ENCODE results near the gene ZDHHC8.

Gene ZDHHC8

DNA sequence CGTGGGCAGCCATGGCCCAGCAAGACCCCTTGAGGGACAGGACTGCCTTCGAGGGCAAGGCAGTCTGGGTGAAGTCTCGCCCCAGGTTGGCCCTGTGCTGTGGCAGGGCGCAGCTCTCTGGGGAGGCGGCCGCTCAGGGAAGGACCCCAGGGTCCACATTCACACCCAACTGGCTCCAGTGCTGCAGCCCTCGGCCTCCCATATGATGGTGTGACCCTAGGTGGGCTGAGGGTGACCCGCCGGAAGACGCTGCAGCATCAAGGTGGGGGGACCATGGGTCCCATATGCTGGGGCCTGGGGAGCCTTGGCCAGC is 47.3 kb downstream of the ZDHHC8 start:
- no peak for DNase-seq (ENCODE audit: low read depth)

DNA sequence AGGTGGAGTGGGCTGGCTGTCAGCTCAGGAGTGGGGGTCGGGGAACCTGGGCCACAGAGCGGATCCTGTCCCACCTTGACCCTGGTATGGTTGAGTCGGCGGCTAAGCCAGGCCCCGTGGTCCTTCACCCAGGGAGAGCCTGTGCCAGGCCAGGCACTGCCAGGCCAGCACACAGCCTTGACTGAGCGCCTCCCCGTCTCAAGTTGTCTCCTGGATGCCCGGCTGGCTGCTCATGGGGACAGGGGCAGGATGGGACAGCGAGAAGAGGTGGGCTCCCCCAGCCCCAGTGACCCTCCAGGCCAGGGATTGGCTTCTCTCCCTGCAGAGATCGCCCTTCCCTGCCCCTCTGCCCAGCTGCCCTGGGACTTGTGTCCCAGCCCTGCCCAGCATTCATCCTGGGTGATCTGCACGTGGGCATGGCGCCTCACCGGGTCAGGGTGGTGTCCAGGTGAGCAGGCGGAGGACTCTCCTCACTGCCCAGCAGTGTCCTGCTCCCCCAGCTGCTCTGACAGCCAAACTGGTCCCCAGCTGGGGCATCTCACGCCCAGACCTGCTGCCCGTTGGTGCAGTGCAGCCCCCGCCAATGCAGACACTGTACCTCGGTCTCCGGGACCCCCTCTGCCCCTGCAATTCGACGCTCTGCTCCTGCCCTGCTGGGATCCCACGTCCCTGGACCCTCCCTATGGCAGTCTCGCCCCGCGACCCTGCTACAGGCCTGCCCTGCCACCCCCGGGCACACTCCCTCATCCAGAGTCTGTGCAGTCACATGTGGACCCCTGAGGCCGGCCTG is 48.0 kb downstream of the ZDHHC8 start:
- DNase-seq (ENCODE audit: low read depth), result no peak

DNA sequence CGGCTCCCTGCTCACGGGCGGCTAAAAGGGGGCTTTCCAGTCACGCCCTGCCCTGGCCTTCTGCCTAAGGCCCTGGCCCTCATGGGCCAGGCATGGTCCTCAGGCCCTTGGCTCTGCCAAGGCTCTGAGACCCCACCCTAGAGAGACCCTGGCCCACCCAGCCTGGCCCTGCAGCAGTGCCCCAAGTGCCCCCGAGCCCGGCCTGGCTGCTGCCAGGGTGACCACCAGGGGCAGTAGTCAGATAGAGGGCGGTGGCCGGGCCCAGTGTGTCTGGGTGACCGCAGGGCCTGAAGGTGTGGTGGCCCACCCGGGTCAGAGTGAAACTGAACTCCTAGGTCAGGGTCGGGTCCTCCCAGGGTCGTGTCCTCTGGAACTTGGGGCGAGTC is 48.6 kb downstream of the ZDHHC8 start:
- DNase-seq (ENCODE audit: low read depth), result no peak

DNA sequence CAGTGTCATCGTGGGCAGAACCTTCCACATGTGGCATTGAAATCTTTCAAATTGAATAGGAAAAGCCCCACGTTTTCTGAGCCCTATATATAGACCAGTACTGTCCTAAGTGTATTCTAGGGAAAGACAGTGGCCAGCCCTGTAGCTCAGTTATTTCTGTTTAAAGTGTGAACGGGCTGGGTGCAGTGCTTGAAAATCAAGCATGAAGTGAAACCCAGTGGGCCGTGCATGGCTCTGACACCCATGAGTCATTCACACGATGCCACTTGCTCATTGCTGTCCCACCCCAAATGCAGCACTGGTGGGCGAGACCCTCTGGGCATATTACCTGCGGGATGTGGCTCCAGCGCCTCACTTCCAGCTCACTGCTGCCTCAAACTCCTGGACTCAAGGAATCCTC is 49.0 kb downstream of the ZDHHC8 start:
- no peak for DNase-seq (ENCODE audit: low read depth)

DNA sequence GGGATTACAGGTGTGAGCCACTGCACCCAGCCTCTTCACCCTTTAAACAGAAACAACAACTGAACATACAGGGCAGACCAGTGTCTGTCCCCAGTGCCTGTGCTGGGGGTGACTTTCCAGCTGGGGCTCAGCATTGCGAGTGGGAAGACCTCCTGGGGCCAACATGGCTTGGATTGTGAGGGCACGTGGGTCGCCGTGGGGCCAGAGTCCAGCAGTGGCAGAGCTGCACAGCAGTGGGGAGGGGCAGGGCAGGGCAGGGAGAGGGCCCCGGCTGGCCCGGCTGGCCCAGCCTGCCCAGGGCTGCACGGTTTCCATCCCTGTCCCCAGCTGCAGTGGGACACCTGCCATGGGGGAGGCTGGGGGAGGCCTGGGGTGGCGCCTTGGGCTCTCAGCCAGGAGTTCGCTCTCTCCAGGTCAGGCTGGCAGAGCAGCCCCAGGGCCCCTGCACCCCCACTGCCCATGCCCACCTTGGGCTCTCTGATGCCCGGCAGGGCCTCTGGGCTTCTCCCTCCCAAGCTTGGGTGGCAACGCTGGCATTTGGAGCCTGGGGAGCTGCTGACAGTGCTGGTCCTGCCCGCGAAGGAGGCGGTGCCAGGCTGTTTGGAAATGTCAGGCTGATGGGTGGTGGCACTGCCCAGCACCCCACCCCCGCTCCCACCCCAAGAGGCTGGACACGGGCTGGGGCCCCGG is 49.7 kb downstream of the ZDHHC8 start:
- no peak for DNase-seq (ENCODE audit: low read depth)

DNA sequence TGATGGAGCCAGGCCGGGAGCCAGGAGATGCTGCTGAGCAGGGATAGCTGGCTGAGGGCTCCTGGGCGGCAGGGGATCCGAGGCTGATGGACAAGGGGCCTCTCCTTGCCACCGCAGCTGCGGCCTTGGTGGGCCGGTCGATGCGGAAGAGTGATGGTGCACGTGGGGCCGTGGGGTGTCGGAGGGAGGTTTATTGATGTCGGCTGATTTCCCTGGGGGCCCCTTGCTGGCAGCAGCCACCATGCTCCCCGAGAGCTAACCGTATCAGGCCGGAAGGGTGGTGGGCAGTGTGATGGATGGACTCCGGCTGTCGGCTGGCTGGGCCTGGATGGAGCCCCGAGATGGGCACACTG is 50.3 kb downstream of the ZDHHC8 start:
- DNase-seq (ENCODE audit: low read depth), result no peak

DNA sequence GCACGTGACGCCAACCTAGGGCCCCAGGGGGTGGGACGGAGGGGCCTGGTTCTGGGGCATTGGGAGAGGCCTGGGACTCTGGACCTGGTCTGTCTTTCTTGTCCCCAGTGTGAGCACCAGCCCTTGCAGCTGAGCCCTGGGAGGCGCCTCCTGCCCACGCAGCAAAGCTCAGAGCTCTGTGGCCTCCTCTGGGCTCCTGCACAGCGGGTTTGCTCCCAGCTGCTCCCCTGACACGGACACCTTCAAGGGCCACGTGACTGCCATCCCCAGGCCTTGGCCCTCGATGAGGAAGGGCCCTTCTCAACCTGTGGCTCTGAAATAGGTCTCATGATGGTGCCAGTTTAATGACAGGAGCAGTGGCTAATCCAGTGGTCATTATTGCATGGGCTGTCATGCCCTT is 50.8 kb downstream of the ZDHHC8 start:
- DNase-seq (ENCODE audit: low read depth), result no peak

DNA sequence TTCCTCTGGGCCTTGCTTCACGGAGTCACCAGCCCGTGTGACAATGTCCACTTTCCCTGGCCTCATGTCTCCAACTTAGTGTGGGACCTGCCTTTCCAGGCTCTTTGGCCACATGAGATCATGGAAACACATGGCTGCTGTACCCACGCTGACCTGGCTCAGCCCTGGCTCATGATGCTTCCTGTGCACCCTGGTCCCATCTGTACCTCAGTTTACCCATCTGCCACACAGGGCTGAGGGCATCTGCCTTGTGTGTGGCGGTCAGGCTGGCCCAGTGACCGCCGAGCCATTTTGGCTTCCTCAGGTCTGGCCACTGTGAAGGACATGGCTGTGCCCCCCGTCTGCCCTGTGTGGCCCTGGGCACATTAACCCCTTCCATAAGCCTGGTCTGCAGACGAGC is 51.5 kb downstream of the ZDHHC8 start:
- no peak for DNase-seq (ENCODE audit: low read depth)

DNA sequence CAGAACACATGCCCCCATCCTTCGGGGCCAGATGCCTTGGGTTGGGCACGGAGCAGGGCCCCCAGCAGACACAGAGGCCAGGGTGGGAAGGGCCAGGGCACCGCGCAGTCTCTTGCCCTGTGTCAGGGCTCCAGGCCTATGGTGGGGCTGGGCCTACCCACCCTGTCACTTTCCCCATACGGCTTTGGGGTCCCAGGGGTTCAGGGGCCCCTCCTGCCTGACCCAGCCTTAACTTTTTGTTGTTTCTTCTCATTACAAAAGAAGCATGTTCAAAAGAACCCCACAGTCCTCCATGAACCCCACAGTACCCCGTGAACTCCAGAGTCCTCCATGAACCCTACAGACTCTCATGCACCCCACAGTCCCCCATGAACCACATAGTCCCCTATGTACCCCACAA is 52.2 kb downstream of the ZDHHC8 start:
- DNase-seq (ENCODE audit: low read depth), result no peak

DNA sequence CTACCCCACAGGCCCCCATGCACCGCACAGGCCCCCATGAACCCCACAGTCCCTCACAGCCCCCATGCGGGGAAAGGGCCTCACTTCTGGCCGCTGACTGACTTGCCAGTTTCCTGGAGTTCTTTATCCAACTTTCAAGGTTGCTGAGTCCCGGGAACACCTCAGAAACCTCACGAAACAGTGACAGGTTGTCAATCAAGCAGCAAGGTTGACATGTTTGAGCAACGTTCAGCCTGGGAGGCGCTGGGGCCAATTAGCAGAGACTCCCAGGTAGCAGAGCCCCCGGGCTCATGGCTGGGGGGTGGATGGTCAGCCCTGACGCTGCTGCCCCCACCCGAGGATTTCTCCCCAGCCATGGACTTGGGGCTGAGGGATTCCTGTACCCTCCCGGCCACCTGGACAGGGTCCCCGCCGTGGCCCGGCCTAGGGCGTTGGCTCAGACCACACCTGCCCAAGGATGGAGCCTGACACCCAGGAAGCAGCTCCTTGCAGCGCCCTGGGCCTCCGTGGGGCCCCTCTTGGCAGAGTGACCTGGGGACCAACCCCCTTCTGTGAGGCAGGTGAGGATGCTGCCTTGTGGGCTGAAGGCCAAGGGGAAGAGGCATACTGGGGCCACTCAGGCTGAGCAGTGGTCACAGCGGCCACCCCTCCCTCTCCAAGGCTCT is 53.0 kb downstream of the ZDHHC8 start:
- DNase-seq (ENCODE audit: low read depth), result no peak

DNA sequence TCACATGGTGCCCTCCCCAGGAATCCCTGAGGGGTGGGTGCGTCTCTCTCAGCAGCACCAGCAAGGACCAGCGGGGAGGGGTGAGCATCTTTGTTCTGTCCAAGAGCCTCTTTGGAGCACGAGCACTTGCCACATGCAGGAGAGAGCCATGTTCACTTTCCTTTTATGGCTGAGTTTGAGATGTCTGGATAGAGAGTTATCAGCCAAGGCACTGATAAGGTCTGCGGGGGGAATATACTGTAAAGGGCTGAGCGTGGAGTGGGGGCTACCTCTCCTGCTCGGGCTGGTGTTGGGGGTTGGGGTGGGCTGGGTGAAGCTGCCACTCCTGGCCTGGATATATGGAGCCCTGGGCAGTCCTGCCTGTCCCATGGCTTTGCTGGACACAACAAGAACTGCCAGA is 54.1 kb downstream of the ZDHHC8 start:
- no peak for DNase-seq (ENCODE audit: low read depth)

DNA sequence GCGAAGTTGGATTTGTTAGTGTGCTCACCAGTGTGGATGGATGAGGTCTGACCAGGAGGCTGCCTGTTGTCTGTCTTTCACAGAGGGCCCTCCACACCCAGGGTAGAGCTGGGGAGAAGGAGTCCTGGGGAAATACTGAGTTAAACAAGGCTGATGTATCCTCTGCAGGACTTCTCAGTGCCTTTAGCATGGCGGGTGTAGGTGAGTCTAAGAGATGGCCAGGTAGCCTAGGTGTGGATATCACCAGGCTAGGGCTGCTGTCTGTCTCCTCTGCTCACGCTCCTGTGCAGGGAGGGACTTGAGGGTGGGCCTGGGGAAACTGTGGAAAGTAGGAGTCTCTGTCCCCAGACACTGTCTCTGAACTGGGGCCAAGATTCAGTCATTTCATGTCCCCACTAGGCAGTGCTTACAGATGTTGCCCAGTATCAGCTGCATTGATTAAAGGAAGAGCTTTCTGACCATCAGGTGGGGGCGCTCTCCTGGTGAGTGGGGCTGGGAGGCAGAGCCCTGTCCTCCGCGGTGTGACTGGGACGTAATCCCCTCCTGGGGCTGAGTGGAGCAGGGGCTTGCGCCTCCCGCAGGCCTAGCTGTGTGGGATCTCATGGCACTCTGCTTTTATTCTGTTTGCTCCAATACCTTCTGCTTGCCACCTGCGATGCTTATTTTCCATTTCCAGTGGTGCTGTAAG is 54.7 kb downstream of the ZDHHC8 start:
- no peak for DNase-seq (ENCODE audit: low read depth)

DNA sequence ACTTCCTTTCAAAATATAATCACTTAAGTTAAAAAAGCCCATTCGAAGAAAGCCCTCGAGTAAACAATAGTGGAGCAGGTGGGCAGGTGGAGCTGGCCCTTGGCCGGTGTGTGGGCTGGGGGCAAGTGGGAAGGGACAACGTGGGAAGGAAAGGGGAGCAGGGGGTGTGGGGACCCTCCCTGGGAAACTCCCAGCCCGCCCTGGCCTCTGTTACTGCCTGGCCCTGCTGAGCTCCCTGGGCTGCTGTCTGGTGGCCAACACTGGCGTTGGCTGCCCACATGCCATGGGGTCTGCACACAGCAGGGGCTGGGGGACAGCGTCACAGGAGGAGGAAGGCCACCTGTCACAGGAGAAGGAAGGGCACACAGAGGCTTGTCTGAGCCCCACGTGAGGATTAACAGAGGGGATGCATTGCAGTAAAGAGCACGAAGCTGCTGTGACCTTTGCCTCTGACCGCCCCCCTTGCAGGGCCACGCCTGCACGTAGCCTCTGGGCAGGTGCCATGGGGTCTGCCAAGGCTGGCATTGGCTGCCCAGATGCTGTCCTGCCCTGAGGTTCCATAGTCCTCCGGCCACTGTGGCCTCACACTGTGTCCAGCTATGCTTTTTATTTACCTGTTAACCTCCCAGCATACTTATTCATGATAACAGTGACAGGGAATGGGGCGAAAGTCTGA is 55.4 kb downstream of the ZDHHC8 start:
- no peak for DNase-seq (ENCODE audit: low read depth)

DNA sequence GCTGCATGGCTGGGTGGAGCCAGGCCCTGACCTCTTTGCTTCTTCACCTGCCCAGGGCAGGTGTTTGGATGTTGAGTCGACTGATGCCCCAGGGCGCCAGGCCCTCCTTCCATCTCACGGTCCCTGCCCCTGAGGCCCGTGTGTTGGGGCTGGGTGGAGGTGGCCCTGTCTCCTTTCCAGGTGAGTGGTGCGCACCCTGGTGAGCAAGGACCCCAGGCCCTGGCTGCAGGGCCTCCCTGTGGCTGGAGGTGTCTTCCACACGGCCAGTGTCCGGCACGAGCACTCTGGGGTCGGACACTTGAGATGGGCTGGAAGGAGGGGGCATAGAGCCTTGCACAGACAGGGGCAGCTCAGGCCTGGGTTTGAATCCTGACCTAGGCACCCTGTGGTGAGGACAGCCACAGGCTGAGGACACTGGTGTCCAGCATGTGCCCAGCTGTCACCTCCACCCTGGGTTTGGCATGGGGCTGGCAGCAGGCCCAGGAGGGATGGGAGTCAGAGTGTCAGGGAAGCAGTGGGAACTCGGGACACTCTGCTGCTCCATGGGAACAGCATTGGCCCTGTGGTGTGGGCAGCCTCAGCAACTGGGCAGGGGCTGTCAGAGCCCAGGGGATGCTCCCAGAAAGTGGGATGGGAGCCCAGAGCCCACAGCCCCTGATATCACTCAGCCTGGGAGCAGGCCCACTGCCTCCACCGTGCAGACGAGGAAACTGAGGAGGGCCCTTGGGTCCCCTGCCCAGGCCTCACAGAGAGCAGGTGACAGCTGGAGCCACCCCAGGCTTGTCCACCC is 56.4 kb downstream of the ZDHHC8 start:
- DNase-seq (ENCODE audit: low read depth), result no peak

DNA sequence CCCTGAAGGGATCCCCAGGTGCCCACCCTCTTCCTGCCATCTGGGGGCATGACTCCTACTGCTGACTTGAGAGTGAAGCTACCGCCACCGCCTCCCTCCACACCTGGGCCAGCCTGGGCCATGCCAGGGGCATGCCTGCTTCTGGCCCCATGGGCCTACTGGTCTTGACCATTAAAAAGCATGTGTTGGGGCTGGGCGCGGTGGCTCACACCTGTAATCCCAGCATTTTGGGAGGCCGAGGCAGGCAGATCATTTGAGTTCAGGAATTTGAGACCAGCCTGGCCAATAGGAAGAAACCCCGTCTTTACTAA is 56.9 kb downstream of the ZDHHC8 start:
- no peak for DNase-seq (ENCODE audit: low read depth)

DNA sequence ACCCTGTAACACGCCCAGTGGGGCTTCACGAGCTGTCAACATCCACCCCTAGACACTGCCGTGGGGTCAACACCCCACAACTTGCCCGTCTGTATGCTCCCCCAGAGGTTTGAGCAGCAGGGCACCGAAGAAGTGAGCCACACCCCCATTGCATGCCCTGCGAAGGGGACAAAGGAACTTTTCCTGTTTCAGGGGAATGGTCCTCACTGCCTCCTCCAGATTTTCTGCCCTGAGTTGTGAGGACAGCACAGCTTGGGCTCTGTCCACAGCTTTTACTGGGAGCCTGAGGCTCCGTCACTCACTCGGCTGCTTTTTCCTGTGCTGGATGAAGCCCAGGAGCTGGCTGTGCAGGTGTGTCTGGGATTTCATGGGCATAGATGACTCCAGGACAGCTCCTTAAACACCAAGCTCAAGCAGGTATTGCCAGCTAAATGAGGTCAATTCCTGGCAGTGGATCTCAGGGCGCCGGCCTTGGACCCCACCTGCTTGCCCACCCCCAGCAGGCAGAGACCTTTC is 59.5 kb downstream of the ZDHHC8 start:
- no peak for DNase-seq (ENCODE audit: low read depth)

DNA sequence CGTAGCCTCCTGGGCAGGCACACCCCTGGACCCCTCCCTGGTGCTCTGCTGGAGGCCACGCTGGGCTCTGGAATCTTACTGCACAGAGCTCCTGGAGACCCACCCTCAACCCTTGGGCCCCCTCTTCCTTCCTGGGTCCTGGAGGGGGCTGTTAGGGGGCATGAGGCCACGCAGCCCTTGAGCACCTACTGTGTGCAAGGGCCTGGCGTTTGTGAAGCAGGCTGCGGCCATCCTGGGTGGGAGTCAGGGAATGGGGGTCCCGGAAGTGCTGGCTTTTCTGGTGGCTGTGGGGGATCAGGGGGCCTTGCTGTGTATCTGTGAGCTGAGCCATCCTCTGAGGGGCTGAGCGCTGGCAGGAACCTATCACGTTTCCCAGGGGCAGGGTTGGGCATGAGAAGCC is 60.2 kb downstream of the ZDHHC8 start:
- DNase-seq (ENCODE audit: low read depth), result no peak

DNA sequence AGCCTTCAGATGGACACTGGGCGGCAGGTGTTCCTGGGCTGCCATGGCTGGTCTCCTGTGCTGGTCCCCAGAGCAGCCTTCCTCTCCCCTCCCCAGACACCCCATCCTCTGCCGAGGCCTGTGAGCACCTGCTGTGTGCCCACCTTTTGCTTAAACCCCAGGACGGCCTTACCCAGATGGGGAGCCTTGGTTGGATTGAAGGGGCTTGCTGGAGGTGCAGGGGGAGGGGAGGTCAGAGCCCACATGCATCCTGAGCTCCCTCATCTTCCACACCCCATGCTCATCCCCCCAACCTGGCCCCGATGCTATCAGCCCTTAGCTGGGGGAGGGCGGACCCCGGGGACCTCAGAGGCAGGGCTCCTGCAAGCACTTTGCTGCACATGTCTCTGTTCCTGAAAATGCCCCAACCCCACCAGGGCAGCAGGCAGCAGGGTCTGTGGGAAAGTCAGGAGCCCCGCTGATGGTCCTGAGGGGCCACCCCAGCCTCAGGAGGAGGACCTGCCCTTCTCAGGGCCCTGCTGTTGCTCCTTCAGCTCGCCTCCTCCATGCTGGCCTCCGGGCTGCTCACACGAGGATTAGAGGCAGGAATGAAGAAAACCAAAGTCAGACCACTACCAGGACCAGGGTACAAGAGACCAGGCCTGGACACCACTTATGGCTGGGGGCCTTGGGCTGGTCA is 60.8 kb downstream of the ZDHHC8 start:
- no peak for DNase-seq (ENCODE audit: low read depth)

DNA sequence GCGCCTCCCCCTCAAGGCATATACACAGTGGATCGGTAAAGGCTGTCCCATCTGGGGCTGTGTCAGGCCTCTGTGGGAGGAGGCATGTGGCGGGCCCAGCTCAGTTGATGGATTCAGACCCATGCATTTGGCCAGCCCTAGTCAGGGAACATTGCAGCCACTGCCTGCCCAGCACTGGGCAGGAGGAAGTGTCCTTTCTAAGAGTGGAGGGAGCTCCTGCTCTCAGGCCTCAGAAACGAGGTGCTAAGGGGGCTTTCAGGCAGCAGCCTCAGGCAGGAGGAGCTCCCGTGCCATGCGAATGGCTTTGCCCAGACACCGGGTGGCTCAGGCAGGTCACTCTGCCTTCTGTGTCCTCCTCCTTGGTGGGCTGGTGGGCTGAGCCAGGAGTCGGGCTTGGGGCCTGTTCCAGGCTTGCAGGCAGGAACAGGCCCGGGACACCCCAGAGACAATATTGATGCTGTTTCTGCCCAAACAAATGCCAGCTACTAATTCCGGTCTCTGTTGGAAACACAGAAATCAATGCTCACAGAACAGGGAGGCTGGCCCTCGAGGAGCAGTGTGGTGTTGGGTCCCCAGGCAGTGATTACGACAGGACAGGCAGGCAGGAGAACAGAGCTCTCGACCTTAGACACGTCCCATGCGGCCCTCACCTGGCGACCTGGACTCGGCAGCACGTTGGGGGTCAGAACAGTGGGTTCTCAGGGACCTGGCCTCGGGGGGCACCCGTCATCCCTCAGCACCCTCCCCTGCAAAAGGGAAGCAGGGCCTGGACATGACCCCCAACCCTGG is 61.6 kb downstream of the ZDHHC8 start:
- DNase-seq (ENCODE audit: low read depth), result no peak
